ENCODE data around the gene IL34. TPM values are rescaled to one million over a fixed set of nuclear protein-coding genes. Genes with fewer than 3 reads are reported as not detected.

IL34 gene
- total and polyA plus RNA-seq, 2 of the 13 experiments (the other 11 are each of a cell fraction or from before 2014, with no cell fraction given), result 1.2 to 1.3 TPM

GRCh38 chr16:70682239-70683145 lies 36.1 kb downstream of the IL34 start (continued):
- TF ChIP-seq ZBTB40 (IDR thresholded peaks at IDR 0.05) (no peak), ZBTB40 (CRISPR knock-in tag; IDR thresholded peaks at IDR 0.05) (no peak), ZNF564 (CRISPR knock-in tag; IDR thresholded peaks at IDR 0.05) (peak; percentile 14; the same call in 1 of the 2 replicates), DNMT3B (CRISPR knock-in tag; conservative IDR thresholded peaks at IDR 0.05) (no peak), NCOA1 (CRISPR knock-in tag; IDR thresholded peaks at IDR 0.05) (no peak), ZNF121 (CRISPR knock-in tag; IDR thresholded peaks at IDR 0.05) (peak; percentile 78), ZBTB44 (CRISPR knock-in tag; IDR thresholded peaks at IDR 0.05) (no peak), CBX5 (CRISPR knock-in tag; IDR thresholded peaks at IDR 0.05; ENCODE audit: borderline replicate concordance) (no peak), ZNF781 (CRISPR knock-in tag; IDR thresholded peaks at IDR 0.05; ENCODE audit: borderline replicate concordance, not compliant biosample characterization) (no peak), REXO4 (CRISPR knock-in tag; IDR thresholded peaks at IDR 0.05; ENCODE audit: borderline replicate concordance) (no peak), PPARG (CRISPR knock-in tag; conservative IDR thresholded peaks at IDR 0.05) (no peak), ZNF674 (CRISPR knock-in tag; IDR thresholded peaks at IDR 0.05; ENCODE audit: low read depth) (no peak)
- TF ChIP-seq, protein P1, sequence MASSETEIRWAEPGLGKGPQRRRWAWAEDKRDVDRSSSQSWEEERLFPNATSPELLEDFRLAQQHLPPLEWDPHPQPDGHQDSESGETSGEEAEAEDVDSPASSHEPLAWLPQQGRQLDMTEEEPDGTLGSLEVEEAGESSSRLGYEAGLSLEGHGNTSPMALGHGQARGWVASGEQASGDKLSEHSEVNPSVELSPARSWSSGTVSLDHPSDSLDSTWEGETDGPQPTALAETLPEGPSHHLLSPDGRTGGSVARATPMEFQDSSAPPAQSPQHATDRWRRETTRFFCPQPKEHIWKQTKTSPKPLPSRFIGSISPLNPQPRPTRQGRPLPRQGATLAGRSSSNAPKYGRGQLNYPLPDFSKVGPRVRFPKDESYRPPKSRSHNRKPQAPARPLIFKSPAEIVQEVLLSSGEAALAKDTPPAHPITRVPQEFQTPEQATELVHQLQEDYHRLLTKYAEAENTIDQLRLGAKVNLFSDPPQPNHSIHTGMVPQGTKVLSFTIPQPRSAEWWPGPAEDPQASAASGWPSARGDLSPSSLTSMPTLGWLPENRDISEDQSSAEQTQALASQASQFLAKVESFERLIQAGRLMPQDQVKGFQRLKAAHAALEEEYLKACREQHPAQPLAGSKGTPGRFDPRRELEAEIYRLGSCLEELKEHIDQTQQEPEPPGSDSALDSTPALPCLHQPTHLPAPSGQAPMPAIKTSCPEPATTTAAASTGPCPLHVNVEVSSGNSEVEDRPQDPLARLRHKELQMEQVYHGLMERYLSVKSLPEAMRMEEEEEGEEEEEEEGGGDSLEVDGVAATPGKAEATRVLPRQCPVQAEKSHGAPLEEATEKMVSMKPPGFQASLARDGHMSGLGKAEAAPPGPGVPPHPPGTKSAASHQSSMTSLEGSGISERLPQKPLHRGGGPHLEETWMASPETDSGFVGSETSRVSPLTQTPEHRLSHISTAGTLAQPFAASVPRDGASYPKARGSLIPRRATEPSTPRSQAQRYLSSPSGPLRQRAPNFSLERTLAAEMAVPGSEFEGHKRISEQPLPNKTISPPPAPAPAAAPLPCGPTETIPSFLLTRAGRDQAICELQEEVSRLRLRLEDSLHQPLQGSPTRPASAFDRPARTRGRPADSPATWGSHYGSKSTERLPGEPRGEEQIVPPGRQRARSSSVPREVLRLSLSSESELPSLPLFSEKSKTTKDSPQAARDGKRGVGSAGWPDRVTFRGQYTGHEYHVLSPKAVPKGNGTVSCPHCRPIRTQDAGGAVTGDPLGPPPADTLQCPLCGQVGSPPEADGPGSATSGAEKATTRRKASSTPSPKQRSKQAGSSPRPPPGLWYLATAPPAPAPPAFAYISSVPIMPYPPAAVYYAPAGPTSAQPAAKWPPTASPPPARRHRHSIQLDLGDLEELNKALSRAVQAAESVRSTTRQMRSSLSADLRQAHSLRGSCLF (CRISPR knock-in tag; IDR thresholded peaks at IDR 0.05; ENCODE audit: borderline replicate concordance), result no peak
